ENCODE data around the gene PPARG. TPM values are rescaled to one million over a fixed set of nuclear protein-coding genes. Genes with fewer than 3 reads are reported as not detected.

Gene PPARG
- total and polyA plus RNA-seq, 2 experiments from 2014 or later, result 0.15 to 0.42 TPM

DNA sequence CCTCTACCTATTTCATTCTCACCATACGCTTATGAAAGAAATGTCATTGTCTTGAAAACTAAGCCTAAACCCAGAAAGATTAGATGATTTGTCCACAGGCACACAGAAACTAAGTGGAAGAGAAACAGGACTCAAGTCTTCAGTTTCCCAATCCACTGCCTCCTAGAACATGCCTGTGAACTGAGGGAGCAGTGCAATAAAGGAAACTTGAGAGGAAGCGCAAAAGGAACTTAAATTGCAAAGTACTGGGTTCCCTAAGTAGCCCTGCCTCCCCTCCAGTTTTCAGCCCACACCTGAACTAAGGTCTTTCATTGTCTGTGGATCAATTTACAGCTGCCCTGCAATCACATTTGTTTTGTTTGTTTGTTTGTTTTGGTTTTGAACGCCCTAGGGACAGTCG lies 138.7 kb downstream of the PPARG start:
- Histone ChIP-seq H3K4me2 (no peak overlapping the region), H3K4me1 (ENCODE audit: insufficient read depth) (peaks cover 38% of the 10 kb centered on the region), H3K4me3 (no peak overlapping the region), H3K27ac (ENCODE audit: low read depth) (no peak overlapping the region), H2AFZ (0 out of 2 replicates have a peak overlapping the region, but pooled peaks have one; percentile 0), H3K79me2 (replicated peaks; ENCODE audit: insufficient read depth) (no peaks in the 10 kb centered on the region), H3K9me2 (ENCODE audit: insufficient read depth) (no peaks in the 10 kb centered on the region; the same call in 1 of the 2 replicates), H3F3A (replicated peaks; ENCODE audit: low read depth) (no peaks in the 10 kb centered on the region), H3K27me3 (ENCODE audit: insufficient read depth) (no peaks in the 10 kb centered on the region), H3K36me3 (ENCODE audit: insufficient read depth) (no peaks in the 10 kb centered on the region), H4K20me1 (replicated peaks; ENCODE audit: insufficient read depth) (no peaks in the 10 kb centered on the region)
- Mint-ChIP-seq H3K4me1 (peaks cover 46% of the 10 kb centered on the region), H3K27me3 (ENCODE audit: insufficient read depth, low read depth, poor library complexity) (peaks cover 7% of the 10 kb centered on the region), H3K36me3 (ENCODE audit: low read depth) (no peaks in the 10 kb centered on the region), H3K27ac (no peak overlapping the region), H3K4me3 (no peak overlapping the region), H3K9me3 (no peaks in the 10 kb centered on the region)
- TF ChIP-seq EZH2 (IDR thresholded peaks at IDR 0.05; ENCODE audit: low read depth, unreplicated experiment) (no peak), JUNB (IDR thresholded peaks at IDR 0.05; ENCODE audit: unreplicated experiment) (no peak), ZNF114 (CRISPR knock-in tag; IDR thresholded peaks at IDR 0.05) (no peak), ZNF331 (CRISPR knock-in tag; IDR thresholded peaks at IDR 0.05; ENCODE audit: low read depth) (no peak), STAT1 (IDR thresholded peaks at IDR 0.05; ENCODE audit: unreplicated experiment) (no peak), CREB1 (CRISPR knock-in tag; IDR thresholded peaks at IDR 0.05; ENCODE audit: low read depth) (no peak), REST (IDR thresholded peaks at IDR 0.05; ENCODE audit: unreplicated experiment) (no peak), NANOG (IDR thresholded peaks at IDR 0.05; ENCODE audit: borderline replicate concordance) (no peak)
- TF ChIP-seq, protein P1, sequence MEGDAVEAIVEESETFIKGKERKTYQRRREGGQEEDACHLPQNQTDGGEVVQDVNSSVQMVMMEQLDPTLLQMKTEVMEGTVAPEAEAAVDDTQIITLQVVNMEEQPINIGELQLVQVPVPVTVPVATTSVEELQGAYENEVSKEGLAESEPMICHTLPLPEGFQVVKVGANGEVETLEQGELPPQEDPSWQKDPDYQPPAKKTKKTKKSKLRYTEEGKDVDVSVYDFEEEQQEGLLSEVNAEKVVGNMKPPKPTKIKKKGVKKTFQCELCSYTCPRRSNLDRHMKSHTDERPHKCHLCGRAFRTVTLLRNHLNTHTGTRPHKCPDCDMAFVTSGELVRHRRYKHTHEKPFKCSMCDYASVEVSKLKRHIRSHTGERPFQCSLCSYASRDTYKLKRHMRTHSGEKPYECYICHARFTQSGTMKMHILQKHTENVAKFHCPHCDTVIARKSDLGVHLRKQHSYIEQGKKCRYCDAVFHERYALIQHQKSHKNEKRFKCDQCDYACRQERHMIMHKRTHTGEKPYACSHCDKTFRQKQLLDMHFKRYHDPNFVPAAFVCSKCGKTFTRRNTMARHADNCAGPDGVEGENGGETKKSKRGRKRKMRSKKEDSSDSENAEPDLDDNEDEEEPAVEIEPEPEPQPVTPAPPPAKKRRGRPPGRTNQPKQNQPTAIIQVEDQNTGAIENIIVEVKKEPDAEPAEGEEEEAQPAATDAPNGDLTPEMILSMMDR (conservative IDR thresholded peaks at IDR 0.05; ENCODE audit: low read depth in 2 of 2), result no peak
- TF ChIP-seq, protein P2, sequence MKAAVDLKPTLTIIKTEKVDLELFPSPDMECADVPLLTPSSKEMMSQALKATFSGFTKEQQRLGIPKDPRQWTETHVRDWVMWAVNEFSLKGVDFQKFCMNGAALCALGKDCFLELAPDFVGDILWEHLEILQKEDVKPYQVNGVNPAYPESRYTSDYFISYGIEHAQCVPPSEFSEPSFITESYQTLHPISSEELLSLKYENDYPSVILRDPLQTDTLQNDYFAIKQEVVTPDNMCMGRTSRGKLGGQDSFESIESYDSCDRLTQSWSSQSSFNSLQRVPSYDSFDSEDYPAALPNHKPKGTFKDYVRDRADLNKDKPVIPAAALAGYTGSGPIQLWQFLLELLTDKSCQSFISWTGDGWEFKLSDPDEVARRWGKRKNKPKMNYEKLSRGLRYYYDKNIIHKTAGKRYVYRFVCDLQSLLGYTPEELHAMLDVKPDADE (IDR thresholded peaks at IDR 0.05), result no peak
- DNase-seq (ENCODE audit: low spot score) (no peak), ATAC-seq (no peak; the same call in 2 of the 3 replicates)
